ENCODE results near the gene COQ3.

COQ3 gene

DNA sequence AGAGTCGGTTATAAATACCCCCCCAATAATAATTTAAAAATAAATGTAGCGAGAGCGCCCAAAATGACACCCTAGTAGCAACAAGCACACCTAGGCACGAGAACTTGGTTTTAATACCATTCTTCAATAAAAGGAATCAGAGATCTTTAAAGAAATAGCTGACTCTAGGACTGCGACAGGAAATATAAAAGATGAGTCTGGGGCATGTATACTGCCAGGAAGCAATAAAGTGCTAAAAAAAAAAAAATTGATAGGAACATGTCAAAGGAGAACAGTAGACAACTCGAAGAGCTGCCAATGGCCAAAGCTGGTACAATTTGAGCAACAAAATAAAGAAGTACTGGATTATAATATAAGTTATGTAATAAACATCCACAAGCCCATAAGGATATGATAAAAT is 28.9 kb upstream of the COQ3 start:
- H3K4me1 ChIP-seq (ENCODE audit: control insufficient read depth in 2 of 2, insufficient read depth in 2 of 2, low read length in 2 of 2) = peaks cover 14 to 25% of the 10 kb centered on the region in 2 donors
- no peak overlapping the region for H3K9ac ChIP-seq (ENCODE audit: low read depth in 1 of 2, low read length in 2 of 2)
- peaks cover 0 to 6% of the 10 kb centered on the region in 2 donors for H3K36me3 ChIP-seq (ENCODE audit: control insufficient read depth in 2 of 2, insufficient read depth in 2 of 2, low read length in 2 of 2)
- no peak overlapping the region for H3K27ac ChIP-seq (ENCODE audit: low read depth in 2 of 2, low read length in 2 of 2)
- H3K9me3 ChIP-seq (ENCODE audit: control insufficient read depth in 2 of 2, low read length in 2 of 2) = no peaks in the 10 kb centered on the region
- H3K4me3 ChIP-seq (ENCODE audit: low read length in 2 of 2) = peak overlapping the region in 1 of 2 donors; percentile 16
- no peaks in the 10 kb centered on the region for H3K27me3 ChIP-seq (ENCODE audit: control insufficient read depth in 2 of 2, insufficient read depth in 2 of 2, low read length in 2 of 2)

DNA sequence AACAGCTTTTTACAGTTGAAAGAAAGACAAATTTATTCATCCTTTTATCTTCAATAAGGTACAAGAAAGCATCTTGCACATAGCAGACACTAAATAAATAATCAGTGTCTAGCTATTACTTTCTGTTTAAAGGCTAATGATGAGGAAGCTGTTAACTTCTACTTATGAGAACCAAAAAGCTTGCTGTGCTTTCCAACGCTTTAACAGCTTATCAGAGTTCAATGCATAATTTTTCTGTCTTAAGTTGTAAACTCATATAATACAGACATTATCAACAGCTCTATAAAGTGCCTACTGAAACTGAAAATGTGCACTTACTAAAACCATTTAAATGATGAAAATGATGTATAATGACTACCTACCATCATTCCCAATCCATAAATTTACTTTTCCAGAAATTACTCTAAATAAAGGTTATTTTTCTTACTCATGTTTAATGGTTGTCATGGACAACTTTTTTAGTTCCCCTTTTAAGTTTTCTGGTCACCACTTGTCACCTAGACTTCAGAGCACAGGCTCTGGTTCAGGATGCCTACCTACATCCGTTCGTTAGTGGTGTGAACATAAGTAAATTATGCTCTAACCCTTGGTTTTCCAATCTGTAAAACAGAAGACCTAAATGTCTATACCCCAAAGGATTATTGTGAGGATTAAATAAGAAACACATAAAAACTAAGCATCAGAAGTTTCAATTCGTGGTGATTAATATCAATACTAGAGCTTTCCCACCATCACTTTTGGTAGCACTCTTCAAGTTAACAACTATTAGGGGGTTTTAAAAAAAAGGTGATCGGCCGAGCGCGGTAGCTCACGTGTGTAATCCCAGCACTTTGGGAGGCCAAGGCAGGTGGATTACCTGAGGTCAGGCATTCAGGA is 23.1 kb upstream of the COQ3 start:
- Histone ChIP-seq H3K9me3 (ENCODE audit: control insufficient read depth in 2 of 2, low read length in 2 of 2) (no peaks in the 10 kb centered on the region), H3K4me3 (ENCODE audit: low read length in 2 of 2) (no peak overlapping the region), H3K36me3 (ENCODE audit: control insufficient read depth in 2 of 2, insufficient read depth in 2 of 2, low read length in 2 of 2) (peaks cover 12 to 16% of the 10 kb centered on the region in 2 donors), H3K27ac (ENCODE audit: low read depth in 2 of 2, low read length in 2 of 2) (no peak overlapping the region), H3K9ac (ENCODE audit: low read depth in 1 of 2, low read length in 2 of 2) (no peak overlapping the region), H3K4me1 (ENCODE audit: control insufficient read depth in 2 of 2, insufficient read depth in 2 of 2, low read length in 2 of 2) (no peaks in the 10 kb centered on the region), H3K27me3 (ENCODE audit: control insufficient read depth in 2 of 2, insufficient read depth in 2 of 2, low read length in 2 of 2) (no peaks in the 10 kb centered on the region)

DNA sequence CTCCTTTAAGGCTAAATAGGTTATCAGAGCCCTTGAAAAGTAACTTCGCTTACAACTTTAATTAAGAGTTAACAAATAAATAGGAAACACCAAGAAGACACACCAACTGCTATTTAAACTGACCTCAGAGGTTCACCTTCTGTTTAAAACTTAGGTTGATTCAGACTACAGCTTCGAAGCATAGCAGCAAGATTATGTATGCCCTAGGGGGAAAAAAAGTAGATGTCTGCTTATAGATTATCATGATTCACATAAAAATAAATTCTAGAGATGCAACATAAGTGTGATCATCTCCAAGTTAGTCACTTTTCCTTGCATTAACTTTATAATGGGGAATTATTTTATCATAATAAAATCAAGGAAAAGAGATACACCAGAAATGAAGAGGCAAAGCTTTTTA is 22.2 kb upstream of the COQ3 start:
- Histone ChIP-seq H3K36me3 (ENCODE audit: control insufficient read depth in 2 of 2, insufficient read depth in 2 of 2, low read length in 2 of 2) (peaks cover 18 to 19% of the 10 kb centered on the region in 2 donors), H3K27ac (ENCODE audit: low read depth in 2 of 2, low read length in 2 of 2) (no peak overlapping the region), H3K9me3 (ENCODE audit: control insufficient read depth in 2 of 2, low read length in 2 of 2) (no peaks in the 10 kb centered on the region), H3K27me3 (ENCODE audit: control insufficient read depth in 2 of 2, insufficient read depth in 2 of 2, low read length in 2 of 2) (no peaks in the 10 kb centered on the region), H3K9ac (ENCODE audit: low read depth in 1 of 2, low read length in 2 of 2) (no peak overlapping the region), H3K4me3 (ENCODE audit: low read length in 2 of 2) (no peak overlapping the region), H3K4me1 (ENCODE audit: control insufficient read depth in 2 of 2, insufficient read depth in 2 of 2, low read length in 2 of 2) (no peaks in the 10 kb centered on the region)

DNA sequence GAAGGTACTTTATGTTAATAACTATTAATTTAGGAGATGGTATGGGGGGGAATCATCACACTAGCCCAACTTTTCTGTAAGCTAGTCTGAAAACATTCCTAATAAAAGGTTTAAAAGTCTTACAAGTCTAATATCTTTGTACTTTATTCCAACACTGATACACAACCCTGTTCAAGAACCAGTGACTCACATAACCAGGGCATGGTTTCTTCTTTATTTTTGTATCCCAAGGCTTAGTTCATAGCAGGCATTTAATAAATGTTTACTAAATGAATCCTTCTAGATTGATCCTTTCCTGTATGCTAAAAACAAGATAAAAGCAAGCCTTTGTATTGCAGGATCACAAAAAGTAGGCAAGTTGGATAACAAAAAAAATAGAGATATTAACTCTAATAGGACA is 21.5 kb upstream of the COQ3 start:
- no peaks in the 10 kb centered on the region for H3K4me1 ChIP-seq (ENCODE audit: control insufficient read depth in 2 of 2, insufficient read depth in 2 of 2, low read length in 2 of 2)
- no peak overlapping the region for H3K27ac ChIP-seq (ENCODE audit: low read depth in 2 of 2, low read length in 2 of 2)
- H3K4me3 ChIP-seq (ENCODE audit: low read length in 2 of 2) = no peak overlapping the region
- no peak overlapping the region for H3K9ac ChIP-seq (ENCODE audit: low read depth in 1 of 2, low read length in 2 of 2)
- H3K36me3 ChIP-seq (ENCODE audit: control insufficient read depth in 2 of 2, insufficient read depth in 2 of 2, low read length in 2 of 2) = peaks cover 22 to 23% of the 10 kb centered on the region in 2 donors
- H3K9me3 ChIP-seq (ENCODE audit: control insufficient read depth in 2 of 2, low read length in 2 of 2) = no peaks in the 10 kb centered on the region
- H3K27me3 ChIP-seq (ENCODE audit: control insufficient read depth in 2 of 2, insufficient read depth in 2 of 2, low read length in 2 of 2) = no peaks in the 10 kb centered on the region

DNA sequence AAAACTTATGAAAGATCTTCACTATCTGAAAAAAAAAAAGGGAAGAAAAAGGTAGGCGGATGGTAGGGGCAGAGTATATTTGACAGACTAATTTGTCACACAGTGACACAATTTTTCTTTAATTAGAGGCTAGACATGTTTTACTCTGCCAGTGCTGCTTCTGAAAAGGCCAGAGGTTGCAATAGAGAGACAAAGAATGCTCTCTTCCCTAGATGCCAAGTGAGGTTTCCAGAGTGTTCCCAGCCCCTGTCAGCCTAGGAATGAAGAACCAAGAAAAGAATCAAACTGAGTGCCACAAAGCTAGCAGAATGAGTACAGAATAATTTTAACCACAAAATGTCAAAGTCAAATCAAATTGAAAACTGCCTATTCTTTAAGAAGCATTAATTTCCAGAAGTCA is 18.1 kb upstream of the COQ3 start:
- Histone ChIP-seq H3K27ac (ENCODE audit: low read depth in 2 of 2, low read length in 2 of 2) (no peak overlapping the region), H3K27me3 (ENCODE audit: control insufficient read depth in 2 of 2, insufficient read depth in 2 of 2, low read length in 2 of 2) (no peaks in the 10 kb centered on the region), H3K4me1 (ENCODE audit: control insufficient read depth in 2 of 2, insufficient read depth in 2 of 2, low read length in 2 of 2) (no peaks in the 10 kb centered on the region), H3K36me3 (ENCODE audit: control insufficient read depth in 2 of 2, insufficient read depth in 2 of 2, low read length in 2 of 2) (peaks cover 44 to 46% of the 10 kb centered on the region in 2 donors), H3K9ac (ENCODE audit: low read depth in 1 of 2, low read length in 2 of 2) (no peak overlapping the region), H3K4me3 (ENCODE audit: low read length in 2 of 2) (no peak overlapping the region), H3K9me3 (ENCODE audit: control insufficient read depth in 2 of 2, low read length in 2 of 2) (no peaks in the 10 kb centered on the region)

DNA sequence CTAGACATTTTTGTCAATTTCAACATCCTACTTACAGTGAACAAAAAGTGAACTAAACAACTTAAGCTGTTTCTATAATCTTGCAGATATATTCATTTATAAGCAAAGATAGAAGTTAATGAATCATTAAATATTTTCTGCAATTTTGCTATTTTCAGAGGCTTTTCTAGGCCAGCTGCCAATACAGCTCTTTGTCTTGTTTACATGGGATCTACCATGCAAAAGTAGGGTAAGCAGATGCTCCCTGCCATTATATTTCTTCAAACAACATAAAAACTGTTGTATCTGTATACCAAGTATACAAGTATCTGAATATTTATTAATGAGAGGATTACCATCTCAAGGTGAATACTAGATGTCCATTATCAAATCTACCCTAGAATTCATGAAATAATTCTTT is 15.7 kb upstream of the COQ3 start:
- Histone ChIP-seq H3K9ac (ENCODE audit: low read depth in 1 of 2, low read length in 2 of 2) (no peak overlapping the region), H3K27me3 (ENCODE audit: control insufficient read depth in 2 of 2, insufficient read depth in 2 of 2, low read length in 2 of 2) (no peaks in the 10 kb centered on the region), H3K4me1 (ENCODE audit: control insufficient read depth in 2 of 2, insufficient read depth in 2 of 2, low read length in 2 of 2) (no peaks in the 10 kb centered on the region), H3K9me3 (ENCODE audit: control insufficient read depth in 2 of 2, low read length in 2 of 2) (no peaks in the 10 kb centered on the region), H3K36me3 (ENCODE audit: control insufficient read depth in 2 of 2, insufficient read depth in 2 of 2, low read length in 2 of 2) (peaks cover 64 to 67% of the 10 kb centered on the region in 2 donors), H3K4me3 (ENCODE audit: low read length in 2 of 2) (no peak overlapping the region), H3K27ac (ENCODE audit: low read depth in 2 of 2, low read length in 2 of 2) (no peak overlapping the region)

DNA sequence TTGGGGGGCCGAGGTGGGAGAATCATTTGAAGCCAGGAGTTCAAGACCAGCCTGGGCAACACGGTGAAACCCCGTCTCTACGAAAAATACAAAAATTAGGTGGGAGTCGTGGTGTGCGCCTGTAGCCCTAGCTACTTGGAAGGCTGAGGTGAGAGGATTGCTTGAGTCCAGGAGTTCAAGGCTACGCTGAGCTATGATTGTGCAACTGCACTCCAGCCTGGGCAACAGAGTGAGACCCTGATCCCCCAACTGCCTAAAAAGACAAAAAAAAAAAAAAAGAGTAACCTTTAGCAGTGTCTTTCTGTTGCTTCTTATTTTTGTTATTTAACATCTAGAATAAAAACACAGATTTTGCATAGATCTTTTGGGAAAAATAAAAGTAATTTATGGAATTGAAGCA is 13.1 kb upstream of the COQ3 start:
- H3K9me3 ChIP-seq (ENCODE audit: control insufficient read depth in 2 of 2, low read length in 2 of 2) = no peaks in the 10 kb centered on the region
- H3K27ac ChIP-seq (ENCODE audit: low read depth in 2 of 2, low read length in 2 of 2) = no peak overlapping the region
- no peaks in the 10 kb centered on the region for H3K4me1 ChIP-seq (ENCODE audit: control insufficient read depth in 2 of 2, insufficient read depth in 2 of 2, low read length in 2 of 2)
- no peak overlapping the region for H3K9ac ChIP-seq (ENCODE audit: low read depth in 1 of 2, low read length in 2 of 2)
- H3K27me3 ChIP-seq (ENCODE audit: control insufficient read depth in 2 of 2, insufficient read depth in 2 of 2, low read length in 2 of 2) = no peaks in the 10 kb centered on the region
- H3K36me3 ChIP-seq (ENCODE audit: control insufficient read depth in 2 of 2, insufficient read depth in 2 of 2, low read length in 2 of 2) = peaks cover 72 to 76% of the 10 kb centered on the region in 2 donors
- no peak overlapping the region for H3K4me3 ChIP-seq (ENCODE audit: low read length in 2 of 2)

DNA sequence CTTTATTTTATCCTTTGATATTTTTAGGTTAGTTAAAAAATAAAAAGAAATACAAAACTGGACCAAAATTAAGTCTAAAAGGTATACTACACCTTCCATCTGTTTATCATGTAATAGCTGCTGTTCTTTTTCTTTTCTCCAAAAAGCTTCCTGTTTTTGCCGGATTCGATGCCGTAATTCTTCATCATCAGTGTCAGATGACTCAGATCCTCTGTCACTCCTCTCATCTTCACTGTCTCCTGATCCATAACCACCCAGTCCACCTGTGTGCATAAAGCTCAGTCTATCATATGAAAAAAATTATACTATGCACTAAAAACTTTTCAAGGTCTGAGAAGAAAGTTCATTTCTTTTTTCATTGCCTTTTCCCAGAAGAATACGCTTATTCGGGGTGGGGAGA is 8.5 kb upstream of the COQ3 start:
- H3K4me3 ChIP-seq (ENCODE audit: low read length in 2 of 2) = no peak overlapping the region
- no peaks in the 10 kb centered on the region for H3K4me1 ChIP-seq (ENCODE audit: control insufficient read depth in 2 of 2, insufficient read depth in 2 of 2, low read length in 2 of 2)
- H3K36me3 ChIP-seq (ENCODE audit: control insufficient read depth in 2 of 2, insufficient read depth in 2 of 2, low read length in 2 of 2) = peaks cover 71 to 77% of the 10 kb centered on the region in 2 donors
- no peak overlapping the region for H3K27ac ChIP-seq (ENCODE audit: low read depth in 2 of 2, low read length in 2 of 2)
- H3K9me3 ChIP-seq (ENCODE audit: control insufficient read depth in 2 of 2, low read length in 2 of 2) = no peaks in the 10 kb centered on the region
- H3K27me3 ChIP-seq (ENCODE audit: control insufficient read depth in 2 of 2, insufficient read depth in 2 of 2, low read length in 2 of 2) = no peaks in the 10 kb centered on the region
- no peak overlapping the region for H3K9ac ChIP-seq (ENCODE audit: low read depth in 1 of 2, low read length in 2 of 2)

DNA sequence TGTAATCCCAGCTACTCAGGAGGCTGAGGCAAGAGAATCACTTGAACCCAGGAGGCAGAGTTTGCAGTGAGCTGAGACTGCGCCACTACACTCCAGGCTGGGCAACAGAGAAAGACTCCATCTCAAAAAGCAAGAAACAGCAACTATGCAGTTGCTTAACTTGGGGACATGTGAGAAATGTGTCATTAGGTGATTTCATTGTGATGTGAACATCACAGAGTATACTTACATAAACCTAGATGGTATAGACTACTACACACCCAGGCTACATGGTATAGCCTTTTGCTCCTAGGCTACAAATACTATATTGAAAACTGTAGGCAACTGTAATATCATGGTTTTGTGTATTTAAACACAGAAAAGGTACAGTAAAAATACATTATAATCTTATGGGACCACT is 3.3 kb upstream of the COQ3 start:
- Histone ChIP-seq H3K9me3 (ENCODE audit: control insufficient read depth in 2 of 2, low read length in 2 of 2) (no peaks in the 10 kb centered on the region), H3K9ac (ENCODE audit: low read depth in 1 of 2, low read length in 2 of 2) (no peak overlapping the region), H3K27ac (ENCODE audit: low read depth in 2 of 2, low read length in 2 of 2) (no peak overlapping the region), H3K4me3 (ENCODE audit: low read length in 2 of 2) (no peak overlapping the region), H3K4me1 (ENCODE audit: control insufficient read depth in 2 of 2, insufficient read depth in 2 of 2, low read length in 2 of 2) (peaks cover 0 to 3% of the 10 kb centered on the region in 2 donors), H3K36me3 (ENCODE audit: control insufficient read depth in 2 of 2, insufficient read depth in 2 of 2, low read length in 2 of 2) (peaks cover 28 to 29% of the 10 kb centered on the region in 2 donors), H3K27me3 (ENCODE audit: control insufficient read depth in 2 of 2, insufficient read depth in 2 of 2, low read length in 2 of 2) (no peaks in the 10 kb centered on the region)

DNA sequence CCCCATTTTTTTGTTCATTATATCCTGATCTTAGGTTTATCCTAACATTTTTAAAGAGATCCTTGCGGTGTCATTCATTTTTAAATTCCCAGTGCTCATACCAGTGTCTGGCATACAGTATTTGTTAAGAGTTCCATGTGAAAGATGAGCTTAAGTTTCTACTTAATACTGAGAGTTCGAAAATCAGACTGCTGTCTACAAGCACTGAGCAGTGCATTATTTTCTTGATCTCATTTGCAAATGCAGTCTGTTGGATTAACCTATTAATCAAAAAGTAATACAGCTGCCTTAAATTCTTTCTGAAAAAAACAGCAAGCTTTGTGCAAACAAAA is 663 bp downstream of the COQ3 start:
- H3K27me3 ChIP-seq (ENCODE audit: control insufficient read depth in 2 of 2, insufficient read depth in 2 of 2, low read length in 2 of 2) = no peaks in the 10 kb centered on the region
- H3K36me3 ChIP-seq (ENCODE audit: control insufficient read depth in 2 of 2, insufficient read depth in 2 of 2, low read length in 2 of 2) = peaks cover 0 to 3% of the 10 kb centered on the region in 2 donors
- peak overlapping the region in 1 of 2 donors; percentile 81 for H3K27ac ChIP-seq (ENCODE audit: low read depth in 2 of 2, low read length in 2 of 2)

More for the DNA sequence above, 663 bp downstream of the COQ3 start:
- peak overlapping the region; percentile 82 to 92 for H3K4me3 ChIP-seq (ENCODE audit: low read length in 2 of 2)
- peaks cover 0 to 3% of the 10 kb centered on the region in 2 donors for H3K4me1 ChIP-seq (ENCODE audit: control insufficient read depth in 2 of 2, insufficient read depth in 2 of 2, low read length in 2 of 2)
- H3K9ac ChIP-seq (ENCODE audit: low read depth in 1 of 2, low read length in 2 of 2) = peak overlapping the region; percentile 75 to 82
- H3K9me3 ChIP-seq (ENCODE audit: control insufficient read depth in 2 of 2, low read length in 2 of 2) = no peaks in the 10 kb centered on the region

All from mucosa of rectum (tissue), 2 donors.